Vagina (tissue), 2 donors: ENCODE measurements around the gene MUC13. TPM values are rescaled to one million over a fixed set of nuclear protein-coding genes. Genes with fewer than 3 reads are reported as not detected.

ENCODE experiments used
- DNase-seq, 2 donors: peaks; one replicate each; pipeline ENCODE4 v3.0.0-alpha.2; 2017; ENCODE audit errors: extremely low spot score in 2 of 2
- H3K27ac ChIP-seq: fragments of 200-600 bp; sonication (generic); one replicate; pipeline ENCODE4 v1.5.1; 2019
- H3K27me3 ChIP-seq: fragments of 200-600 bp; sonication (generic); one replicate; pipeline ENCODE4 v1.5.1; 2019
- H3K36me3 ChIP-seq, 2 donors: fragments of 200-600 bp; sonication (generic); one replicate each; pipeline ENCODE4 v1.5.1; 2017 to 2019
- H3K4me1 ChIP-seq: fragments of 200-600 bp; sonication (generic); one replicate; pipeline ENCODE4 v1.5.1; 2019
- H3K4me3 ChIP-seq, 2 donors: fragments of 200-600 bp; sonication (generic); 1 replicate in 1 of 2; 2 replicates in 1 of 2; pipeline ENCODE4 v1.5.1; 2016 to 2019
- H3K9me3 ChIP-seq: fragments of 200-600 bp; sonication (generic); one replicate; pipeline ENCODE4 v1.5.1; 2019
- CTCF ChIP-seq, 3 experiments: fragments of 450-650 bp in 2 of 3; fragments of 200-600 bp in 1 of 3; sonication (generic) in 1 of 3; IDR thresholded peaks; one replicate each; pipeline ENCODE4 v1.5.1; 2017 to 2019; ENCODE audit warnings: antibody characterized with exemption in 3 of 3, mild to moderate bottlenecking in 2 of 3, moderate library complexity in 2 of 3
- POLR2A ChIP-seq, 2 donors: fragments of 450-650 bp; IDR thresholded peaks; one replicate each; pipeline ENCODE4 v1.6.1; 2017; ENCODE audit warnings: antibody characterized with exemption in 2 of 2, mild to moderate bottlenecking in 2 of 2, moderate library complexity in 2 of 2
- POLR2AphosphoS5 ChIP-seq, 2 donors: sonication (generic); formaldehyde crosslinking; IDR thresholded peaks; one replicate each; pipeline ENCODE4 v1.9.0; 2017; ENCODE audit warnings: antibody characterized with exemption in 2 of 2, mild to moderate bottlenecking in 2 of 2, low read depth in 1 of 2; ENCODE audit not compliant: insufficient read depth in 1 of 2
- intact Hi-C: fragments of 100-400 bp; cut with DNase I; formaldehyde crosslinking; loops from one replicate; pipeline ENCODE4 v1.15.1; 2023
- total RNA-seq: library from RNA; depleted of rRNA; stranded (reverse); fragments of >200 nt; gene quantifications from one replicate; pipeline ENCODE4 v1.2.3, GENCODE V29; 2016

MUC13 gene
- total RNA-seq, 1 donor from 2014 or later, result not detected

GRCh38 chr3:124883766-124884473 is 50.6 kb downstream of the MUC13 start:
- no peaks in the 10 kb centered on the region for H3K9me3 ChIP-seq
- peak overlapping the region; percentile 95 for H3K27ac ChIP-seq
- H3K27me3 ChIP-seq, result no peaks in the 10 kb centered on the region
- no peak overlapping the region for H3K4me3 ChIP-seq
- no peak for TF ChIP-seq POLR2AphosphoS5 (IDR thresholded peaks at IDR 0.05; ENCODE audit: insufficient read depth in 1 of 2, low read depth in 1 of 2)
- no peak for TF ChIP-seq CTCF (IDR thresholded peaks at IDR 0.05)
- no peak for TF ChIP-seq POLR2A (IDR thresholded peaks at IDR 0.05)
- no peak for DNase-seq
- peaks cover 77% of the 10 kb centered on the region for H3K4me1 ChIP-seq
- H3K36me3 ChIP-seq, result no peaks in the 10 kb centered on the region
- intact Hi-C loops, result no loop called here

- intact Hi-C loops, result no loop called here
- Histone ChIP-seq H3K4me3 (no peak overlapping the region), H3K27me3 (no peaks in the 10 kb centered on the region), H3K36me3 (no peaks in the 10 kb centered on the region), H3K4me1 (peaks cover 85% of the 10 kb centered on the region), H3K9me3 (no peaks in the 10 kb centered on the region), H3K27ac (peak overlapping the region; percentile 95)
- DNase-seq, result no peak
- TF ChIP-seq POLR2A (IDR thresholded peaks at IDR 0.05) (no peak), CTCF (IDR thresholded peaks at IDR 0.05) (no peak), POLR2AphosphoS5 (IDR thresholded peaks at IDR 0.05; ENCODE audit: insufficient read depth in 1 of 2, low read depth in 1 of 2) (no peak)
These were observed 51.5 kb downstream of the MUC13 start for GRCh38 chr3:124882816-124883747.

- H3K27me3 ChIP-seq, result no peaks in the 10 kb centered on the region
- no peaks in the 10 kb centered on the region for H3K36me3 ChIP-seq
- TF ChIP-seq CTCF (IDR thresholded peaks at IDR 0.05) (no peak), POLR2A (IDR thresholded peaks at IDR 0.05) (no peak), POLR2AphosphoS5 (IDR thresholded peaks at IDR 0.05; ENCODE audit: insufficient read depth in 1 of 2, low read depth in 1 of 2) (no peak)
- H3K27ac ChIP-seq, result peak overlapping the region; percentile 95
- H3K9me3 ChIP-seq, result no peaks in the 10 kb centered on the region
- no peak overlapping the region for H3K4me3 ChIP-seq
- H3K4me1 ChIP-seq, result peaks cover 87% of the 10 kb centered on the region
- DNase-seq, result no peak
- intact Hi-C loops, result no loop called here
These were observed 52.4 kb downstream of the MUC13 start for GRCh38 chr3:124881976-124882697.

GRCh38 chr3:124879337-124879680 is 55.2 kb downstream of the MUC13 start:
- peak overlapping the region; percentile 27 for H3K27ac ChIP-seq
- H3K9me3 ChIP-seq, result no peaks in the 10 kb centered on the region
- TF ChIP-seq POLR2A (IDR thresholded peaks at IDR 0.05) (no peak), CTCF (IDR thresholded peaks at IDR 0.05) (no peak), POLR2AphosphoS5 (IDR thresholded peaks at IDR 0.05; ENCODE audit: insufficient read depth in 1 of 2, low read depth in 1 of 2) (no peak)
- peaks cover 89% of the 10 kb centered on the region for H3K4me1 ChIP-seq
- no peak overlapping the region for H3K4me3 ChIP-seq
- DNase-seq, result no peak
- no peaks in the 10 kb centered on the region for H3K36me3 ChIP-seq
- no peaks in the 10 kb centered on the region for H3K27me3 ChIP-seq
- intact Hi-C loops, result no loop called here
